Neural cell (in vitro differentiated cells): ENCODE data around the gene PALMD.

ENCODE experiments used
- EP300 ChIP-seq: fragments of 450-650 bp; conservative IDR thresholded peaks from 2 replicates; pipeline ENCODE4 v1.6.1; 2014; ENCODE audit warnings: antibody characterized with exemption, mild to moderate bottlenecking, moderate library complexity; ENCODE audit not compliant: poor library complexity, severe bottlenecking
- EZH2 ChIP-seq: fragments of 200-600, 300-800 bp; shearing (Covaris generic), sonication (generic); IDR thresholded peaks from 2 replicates; pipeline ENCODE4 v1.6.1; 2014; ENCODE audit warnings: antibody characterized with exemption, low read length, borderline replicate concordance, mild to moderate bottlenecking; ENCODE audit not compliant: insufficient read depth, poor library complexity, severe bottlenecking
- MXI1 ChIP-seq: fragments of 450-650 bp; conservative IDR thresholded peaks from 2 replicates; pipeline ENCODE4 v1.6.1; 2014; ENCODE audit warnings: antibody characterized with exemption, mild to moderate bottlenecking; ENCODE audit not compliant: poor library complexity, severe bottlenecking
- POLR2AphosphoS5 ChIP-seq: IDR thresholded peaks from 2 replicates; pipeline ENCODE4 v1.6.1; 2012
- RAD21 ChIP-seq: fragments of 450-650 bp; conservative IDR thresholded peaks from 2 replicates; pipeline ENCODE4 v1.6.1; 2014; ENCODE audit warnings: antibody characterized with exemption, mild to moderate bottlenecking, moderate library complexity
- REST ChIP-seq: IDR thresholded peaks from 2 replicates; pipeline ENCODE4 v1.6.1; 2012; ENCODE audit warnings: borderline replicate concordance
- SMC3 ChIP-seq: fragments of 450-650 bp; conservative IDR thresholded peaks from 2 replicates; pipeline ENCODE4 v1.6.1; 2014; ENCODE audit warnings: antibody characterized with exemption, mild to moderate bottlenecking, moderate library complexity; ENCODE audit not compliant: poor library complexity
- TAF1 ChIP-seq: IDR thresholded peaks from 2 replicates; pipeline ENCODE4 v1.6.1; 2012; ENCODE audit warnings: low read depth
- TF ChIP-seq, protein P1 (sequence below): fragments of 450-650 bp; IDR thresholded peaks from 2 replicates; pipeline ENCODE4 v1.5.1; 2014; ENCODE audit warnings: antibody characterized with exemption, mild to moderate bottlenecking, moderate library complexity; ENCODE audit not compliant: poor library complexity, severe bottlenecking

- TF ChIP-seq, protein P1, sequence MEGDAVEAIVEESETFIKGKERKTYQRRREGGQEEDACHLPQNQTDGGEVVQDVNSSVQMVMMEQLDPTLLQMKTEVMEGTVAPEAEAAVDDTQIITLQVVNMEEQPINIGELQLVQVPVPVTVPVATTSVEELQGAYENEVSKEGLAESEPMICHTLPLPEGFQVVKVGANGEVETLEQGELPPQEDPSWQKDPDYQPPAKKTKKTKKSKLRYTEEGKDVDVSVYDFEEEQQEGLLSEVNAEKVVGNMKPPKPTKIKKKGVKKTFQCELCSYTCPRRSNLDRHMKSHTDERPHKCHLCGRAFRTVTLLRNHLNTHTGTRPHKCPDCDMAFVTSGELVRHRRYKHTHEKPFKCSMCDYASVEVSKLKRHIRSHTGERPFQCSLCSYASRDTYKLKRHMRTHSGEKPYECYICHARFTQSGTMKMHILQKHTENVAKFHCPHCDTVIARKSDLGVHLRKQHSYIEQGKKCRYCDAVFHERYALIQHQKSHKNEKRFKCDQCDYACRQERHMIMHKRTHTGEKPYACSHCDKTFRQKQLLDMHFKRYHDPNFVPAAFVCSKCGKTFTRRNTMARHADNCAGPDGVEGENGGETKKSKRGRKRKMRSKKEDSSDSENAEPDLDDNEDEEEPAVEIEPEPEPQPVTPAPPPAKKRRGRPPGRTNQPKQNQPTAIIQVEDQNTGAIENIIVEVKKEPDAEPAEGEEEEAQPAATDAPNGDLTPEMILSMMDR: no peak
- TF ChIP-seq EZH2: no peak
- no peak for TF ChIP-seq EP300
- no peak for TF ChIP-seq RAD21
- no peak for TF ChIP-seq POLR2AphosphoS5
- no peak for TF ChIP-seq SMC3
- TF ChIP-seq REST: no peak
- TF ChIP-seq TAF1: no peak
- TF ChIP-seq MXI1: no peak
Measured at GRCh38 chr1:99639945-99640344, 6.0 kb upstream of the PALMD start.
